GM12872 (cell line): ENCODE results near the gene MAGIX.

Experiments used
- TF ChIP-seq, protein P1 (sequence below): IDR thresholded peaks from 3 replicates; pipeline ENCODE4 v1.5.1; 2011; ENCODE audit warnings: low read depth, mild to moderate bottlenecking, low read length, moderate library complexity; ENCODE audit not compliant: insufficient read depth

Gene MAGIX

DNA sequence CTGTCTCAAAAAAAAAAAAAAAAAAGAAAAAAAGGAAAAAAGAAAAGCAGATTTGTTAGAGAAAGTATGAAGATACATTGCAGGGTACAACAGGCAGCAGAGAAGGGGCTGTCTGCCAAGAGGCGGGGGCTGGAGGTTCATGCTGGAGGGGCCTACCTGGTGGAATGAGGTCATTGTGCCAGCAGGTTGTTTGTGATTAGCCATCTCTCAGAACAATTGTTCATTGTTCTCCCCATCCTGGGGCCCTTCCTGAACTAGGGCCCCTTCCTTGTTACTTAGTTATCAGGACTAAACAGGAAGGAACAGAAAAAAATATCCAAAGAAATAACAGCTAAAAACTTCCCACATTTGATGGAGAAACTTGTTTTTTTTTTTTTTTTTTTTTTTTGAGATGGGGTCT, 25.1 kb upstream of the MAGIX start:
- TF ChIP-seq, protein P1, sequence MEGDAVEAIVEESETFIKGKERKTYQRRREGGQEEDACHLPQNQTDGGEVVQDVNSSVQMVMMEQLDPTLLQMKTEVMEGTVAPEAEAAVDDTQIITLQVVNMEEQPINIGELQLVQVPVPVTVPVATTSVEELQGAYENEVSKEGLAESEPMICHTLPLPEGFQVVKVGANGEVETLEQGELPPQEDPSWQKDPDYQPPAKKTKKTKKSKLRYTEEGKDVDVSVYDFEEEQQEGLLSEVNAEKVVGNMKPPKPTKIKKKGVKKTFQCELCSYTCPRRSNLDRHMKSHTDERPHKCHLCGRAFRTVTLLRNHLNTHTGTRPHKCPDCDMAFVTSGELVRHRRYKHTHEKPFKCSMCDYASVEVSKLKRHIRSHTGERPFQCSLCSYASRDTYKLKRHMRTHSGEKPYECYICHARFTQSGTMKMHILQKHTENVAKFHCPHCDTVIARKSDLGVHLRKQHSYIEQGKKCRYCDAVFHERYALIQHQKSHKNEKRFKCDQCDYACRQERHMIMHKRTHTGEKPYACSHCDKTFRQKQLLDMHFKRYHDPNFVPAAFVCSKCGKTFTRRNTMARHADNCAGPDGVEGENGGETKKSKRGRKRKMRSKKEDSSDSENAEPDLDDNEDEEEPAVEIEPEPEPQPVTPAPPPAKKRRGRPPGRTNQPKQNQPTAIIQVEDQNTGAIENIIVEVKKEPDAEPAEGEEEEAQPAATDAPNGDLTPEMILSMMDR, result no peak

DNA sequence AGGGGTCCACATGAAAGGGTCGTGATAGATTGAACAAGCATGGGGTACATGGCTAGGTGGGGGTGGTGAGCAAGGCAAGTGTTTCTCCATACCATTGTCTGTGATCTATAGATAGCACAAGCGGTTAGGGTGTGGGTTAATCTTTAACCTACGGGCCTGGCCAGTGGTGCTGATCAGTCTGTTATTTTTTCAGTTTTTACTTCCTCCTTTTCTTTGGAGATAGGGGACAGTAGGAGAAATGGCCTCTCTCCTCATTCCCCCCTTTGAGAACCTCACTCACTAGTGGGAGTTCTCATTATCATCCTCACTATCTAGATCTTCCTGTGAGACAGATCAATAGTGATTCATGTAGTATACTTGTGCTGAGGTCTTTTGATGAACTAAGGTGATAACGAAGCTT, 22.8 kb upstream of the MAGIX start:
- TF ChIP-seq, protein P1, result no peak

DNA sequence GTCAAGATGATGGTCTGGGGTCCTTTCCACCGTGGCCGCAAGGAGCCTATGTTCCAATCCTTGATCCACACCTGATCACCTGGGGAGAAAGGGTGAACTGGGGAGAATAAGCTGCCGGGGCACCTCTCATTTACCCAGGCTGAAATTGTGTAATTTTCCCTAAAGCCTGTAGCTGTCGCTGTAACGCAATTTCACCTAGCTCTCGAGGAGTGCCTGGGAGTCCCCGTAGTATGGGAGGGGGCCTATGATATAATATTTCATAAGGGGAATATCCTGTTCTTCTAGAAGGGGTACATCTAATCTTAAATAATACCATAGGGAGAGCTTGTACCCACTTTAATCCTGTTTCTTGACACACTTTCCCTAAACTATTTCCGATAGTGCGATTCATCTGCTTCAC, 20.3 kb upstream of the MAGIX start:
- TF ChIP-seq, protein P1, result peak; percentile 62; the same call in 2 of the 3 replicates

DNA sequence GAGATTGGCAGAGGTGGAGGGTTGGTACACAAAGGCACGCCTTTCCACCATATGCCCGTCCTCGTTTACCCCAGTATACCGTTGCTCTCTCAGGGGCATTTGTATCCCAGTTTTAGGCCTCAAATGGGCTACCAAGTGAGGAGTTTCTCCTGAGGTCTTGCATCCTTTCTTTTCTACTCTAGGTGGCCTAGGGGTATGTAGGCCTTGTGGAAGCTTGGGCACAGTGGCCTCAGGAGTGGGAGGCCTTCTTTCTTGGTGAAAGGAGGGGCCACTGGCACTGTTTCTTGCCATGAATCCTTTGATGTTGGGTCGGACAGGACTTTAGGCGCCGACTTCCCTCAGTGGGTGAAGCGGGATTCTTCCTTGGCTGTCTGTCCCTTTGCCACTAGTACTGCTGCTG, 15.3 kb upstream of the MAGIX start:
- TF ChIP-seq, protein P1, result no peak

DNA sequence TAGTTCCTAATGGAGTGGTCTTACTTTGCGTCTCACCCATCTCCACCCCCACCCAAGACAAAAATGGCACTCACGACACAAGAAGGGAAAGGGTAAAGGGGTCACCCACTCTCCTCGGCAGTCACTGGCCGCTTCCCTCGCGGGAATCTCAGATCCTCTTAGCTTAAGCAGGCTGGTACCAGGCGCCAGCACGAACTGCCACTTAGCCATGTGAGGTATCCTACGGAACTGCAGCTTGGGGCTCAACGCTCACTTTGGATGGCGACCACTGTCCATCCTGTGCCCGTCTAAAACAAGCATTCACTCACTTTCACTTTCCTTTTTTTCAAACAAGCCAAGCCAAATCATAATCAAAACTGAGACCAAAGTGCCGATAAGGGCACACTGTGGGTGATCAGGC, 14.6 kb upstream of the MAGIX start:
- TF ChIP-seq, protein P1, result no peak

DNA sequence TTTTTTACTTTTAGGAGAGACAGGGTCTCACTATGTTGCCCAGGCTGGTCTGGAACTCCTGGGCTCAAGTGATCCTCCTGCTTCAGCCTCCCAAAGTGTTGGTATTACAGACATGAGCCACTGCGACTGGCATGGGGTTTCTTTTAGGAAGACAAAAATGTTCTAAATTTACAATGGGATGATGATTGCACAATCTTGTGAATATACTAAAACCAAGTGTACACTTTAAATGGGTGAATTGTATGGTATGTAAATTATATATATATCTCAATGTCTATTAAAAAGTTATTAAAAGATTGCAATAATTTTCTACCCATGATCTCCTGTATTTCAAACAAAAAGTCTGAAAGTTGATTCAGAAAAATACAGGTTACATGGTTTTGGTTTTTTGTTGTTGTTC, 9.1 kb upstream of the MAGIX start:
- TF ChIP-seq, protein P1, result no peak

DNA sequence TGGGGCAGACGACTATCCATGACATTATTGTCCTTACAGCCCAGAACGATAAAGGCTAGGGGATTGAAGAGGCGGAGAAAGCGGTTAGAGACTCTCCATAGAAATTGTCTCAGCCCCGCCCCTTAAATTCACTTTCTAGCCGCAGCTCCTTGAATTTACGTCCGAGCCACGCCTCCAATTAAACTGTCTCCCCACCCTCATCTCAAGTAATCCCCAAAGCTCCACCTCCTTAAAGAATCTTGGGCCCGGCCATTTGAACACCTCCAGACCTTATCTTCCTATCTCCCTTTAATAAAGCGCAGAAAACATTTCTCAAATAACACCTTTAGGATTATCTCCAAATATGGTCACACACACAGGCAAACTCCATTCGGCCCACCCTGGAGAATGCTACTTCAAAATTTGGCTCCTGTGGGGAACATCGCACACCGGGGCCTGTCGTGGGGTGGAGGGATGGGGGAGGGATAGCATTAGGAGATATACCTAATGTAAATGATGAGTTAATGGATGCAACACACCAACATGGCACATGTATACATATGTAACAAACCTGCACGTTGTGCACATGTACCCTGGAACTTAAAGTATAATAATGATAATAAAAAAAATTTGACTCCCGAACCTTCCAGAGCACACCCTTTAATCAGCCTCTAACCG, 7.2 kb upstream of the MAGIX start:
- TF ChIP-seq, protein P1, result no peak
